Right forelimb (tissue), 1 donor: ENCODE data around the gene SLC38A1.
A peak's percentile ranks its signal among the peaks of the same experiment; 100 is the strongest.
"Not testable (repeated sequence)": the region's sequence is repeated elsewhere in the genome, so short reads cannot be mapped to it uniquely, and the experiment has no call there.

Source experiments
- DNase-seq: peaks from one replicate; pipeline ENCODE4 v3.0.0-alpha.2; 2018

The SLC38A1 gene

DNA sequence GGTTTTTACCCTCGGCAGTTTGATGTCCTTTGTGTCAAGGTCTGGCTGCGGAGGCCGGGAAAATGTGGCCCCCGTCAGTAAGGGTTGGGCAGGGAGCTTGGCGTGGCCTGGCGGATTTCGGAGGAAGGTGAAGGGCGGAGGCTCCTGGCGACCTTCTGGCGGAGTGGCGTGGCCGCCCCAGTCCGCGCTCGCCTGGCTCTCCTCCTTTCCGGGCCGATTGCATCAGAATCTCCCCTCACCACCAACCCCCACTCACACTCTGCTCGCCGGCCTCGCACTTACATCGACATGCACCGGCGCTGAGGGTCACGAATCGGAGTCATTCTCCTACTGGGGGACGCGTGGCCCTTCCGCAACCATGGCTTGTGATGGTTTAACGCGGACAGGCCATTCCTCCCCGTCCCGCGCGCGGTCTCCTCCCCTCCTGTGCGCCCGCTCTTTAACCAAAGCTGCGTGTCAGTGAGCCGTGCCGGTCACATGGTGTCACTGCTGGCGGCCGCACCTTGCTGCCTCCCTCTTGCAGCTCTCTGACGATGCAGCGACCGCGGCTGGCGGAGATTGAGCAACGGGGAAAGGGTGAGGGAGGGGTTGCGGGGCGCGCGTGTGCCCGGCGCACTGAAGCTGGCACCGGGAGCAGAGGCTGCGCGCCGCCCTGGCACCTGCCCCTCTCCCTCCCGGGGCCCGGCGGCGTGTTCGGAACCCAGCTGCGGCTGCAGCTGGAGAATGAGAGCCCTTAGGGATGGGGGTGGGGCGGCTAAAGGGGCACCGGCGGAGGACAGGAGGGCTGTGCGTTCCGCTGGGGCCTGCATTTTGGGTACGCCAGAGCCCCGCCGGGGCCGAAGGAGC is at the start of gene SLC38A1:
SLC38A1 (minus strand) TSS at position 461 of the 846 bp plus-strand sequence. CDS start 29,243 bp downstream, outside the sequence.
- DNase-seq: peak; percentile 85

DNA sequence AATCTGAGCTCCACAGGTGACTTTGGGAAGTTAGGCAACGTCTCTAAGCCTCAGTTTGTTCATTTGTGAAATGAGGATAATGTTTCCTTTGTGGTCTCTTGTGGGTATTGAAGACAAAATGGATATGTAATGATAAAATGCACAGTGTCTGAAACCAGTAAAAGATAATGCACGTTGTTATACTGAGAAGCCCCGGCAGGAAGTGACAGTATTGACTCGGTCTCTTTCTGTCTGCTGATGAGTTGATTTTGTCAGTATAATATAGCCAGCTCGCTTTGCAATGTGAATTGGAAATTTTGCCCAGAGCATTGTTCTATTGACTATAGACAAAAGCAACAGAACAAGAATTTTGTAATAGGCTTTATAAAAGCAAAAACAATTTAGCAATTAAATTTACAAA is 49.2 kb upstream of the SLC38A1 start:
- no peak for DNase-seq

DNA sequence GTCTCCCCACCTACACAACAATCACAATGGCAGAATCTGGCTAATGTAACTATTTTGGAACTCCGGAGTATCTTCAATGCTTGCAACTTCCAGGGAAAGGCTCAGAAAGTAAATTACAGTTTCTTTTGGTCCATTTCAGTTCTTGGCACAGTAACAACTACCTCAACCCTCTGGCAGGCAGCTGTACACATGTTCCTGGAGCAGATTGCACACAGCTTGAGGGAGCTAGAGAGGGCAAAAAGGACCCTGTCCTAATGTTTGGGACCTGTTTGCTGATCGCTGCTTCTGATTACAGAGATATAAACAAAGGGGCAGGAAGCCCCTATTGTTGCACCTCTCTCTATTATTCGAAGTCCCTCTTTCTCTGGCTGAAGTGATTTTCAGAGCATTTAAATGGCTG is 35.2 kb upstream of the SLC38A1 start:
- no peak for DNase-seq

DNA sequence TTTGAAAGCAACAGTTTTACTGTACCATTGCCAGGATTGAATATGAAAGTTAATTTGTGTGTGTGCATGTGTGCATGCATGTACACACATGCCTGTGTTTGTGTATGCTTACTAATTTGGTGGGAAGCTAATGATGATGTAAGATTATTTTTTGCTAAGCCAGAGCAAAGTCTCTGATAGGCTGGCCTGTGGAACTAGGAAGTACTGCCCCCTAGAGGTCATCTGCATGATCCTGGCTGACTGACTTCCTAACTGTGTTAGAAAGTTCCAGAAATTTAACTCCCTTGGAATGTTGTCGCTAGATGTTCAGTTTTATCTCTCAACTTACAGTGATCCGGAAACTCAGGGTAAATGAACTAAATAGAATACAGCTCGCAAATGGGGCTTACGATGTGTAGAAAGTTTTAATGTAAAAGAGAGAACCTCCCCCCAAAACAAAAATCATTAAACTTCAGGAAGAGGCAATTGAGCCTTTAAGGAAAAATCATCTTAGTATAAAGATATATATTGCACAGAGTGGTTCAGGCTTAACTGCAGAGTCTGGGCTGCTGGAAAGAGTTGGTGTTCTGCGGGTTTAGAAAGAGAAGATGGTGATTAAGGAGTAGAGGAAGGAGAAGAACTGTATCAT is 34.3 kb upstream of the SLC38A1 start:
- no peak for DNase-seq

DNA sequence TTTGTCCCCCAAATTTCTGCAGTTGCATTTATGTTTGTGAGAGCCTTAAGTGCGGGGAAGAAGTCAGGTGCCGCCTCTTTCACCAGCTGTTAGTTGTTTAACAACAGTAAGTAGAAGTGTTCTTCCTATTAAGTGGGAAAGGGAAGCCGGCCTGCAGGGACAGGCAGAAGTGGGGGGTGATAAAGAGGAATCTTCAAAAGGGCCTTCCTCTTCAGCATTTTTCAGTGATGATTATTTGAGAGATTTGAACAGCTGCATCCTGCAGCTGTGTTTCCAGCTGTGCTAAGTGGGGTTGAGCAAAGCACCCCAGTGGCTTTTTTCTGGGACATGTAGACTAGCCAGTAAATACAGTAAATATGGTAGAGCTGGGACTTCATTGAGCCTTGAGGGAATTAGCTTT is 32.1 kb upstream of the SLC38A1 start:
- DNase-seq: peak; percentile 62

DNA sequence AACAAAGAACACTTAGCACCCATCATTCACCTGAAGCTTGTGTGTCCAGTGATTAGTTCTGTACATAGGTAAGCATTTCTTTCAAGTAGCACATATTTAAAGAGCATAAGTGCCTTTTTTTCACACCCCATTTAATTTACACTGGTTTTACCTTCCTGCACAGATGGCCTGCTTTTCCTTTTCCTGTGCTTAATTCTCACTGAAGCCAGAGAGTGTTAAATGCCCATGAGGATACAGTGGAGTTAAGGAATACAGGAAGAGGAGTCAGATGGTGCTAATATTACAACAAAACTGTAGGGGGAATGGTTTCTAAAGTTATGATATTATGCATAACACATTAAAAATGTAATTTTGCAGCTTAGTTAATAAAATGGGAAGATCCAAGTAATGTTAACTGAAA is 31.0 kb upstream of the SLC38A1 start:
- no peak for DNase-seq

DNA sequence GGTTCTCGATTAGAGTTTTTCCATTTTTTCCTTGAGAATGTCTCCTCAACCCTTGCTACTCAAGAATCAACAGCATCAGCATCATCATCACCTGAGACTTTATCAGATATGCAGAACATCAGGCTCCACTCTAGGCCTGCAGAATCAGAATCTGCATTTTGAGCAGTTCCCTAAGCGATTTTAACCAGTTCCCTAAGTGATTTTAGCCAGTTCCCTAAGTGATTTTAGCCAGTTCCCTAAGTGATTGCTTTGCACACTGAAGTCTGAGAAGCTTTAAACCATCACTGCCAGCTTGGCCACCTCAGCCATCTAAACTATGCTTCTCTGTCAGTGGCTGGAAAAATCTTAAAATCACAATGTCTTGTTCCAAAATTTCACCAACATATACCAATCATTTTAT is 29.4 kb upstream of the SLC38A1 start:
- DNase-seq: no peak

DNA sequence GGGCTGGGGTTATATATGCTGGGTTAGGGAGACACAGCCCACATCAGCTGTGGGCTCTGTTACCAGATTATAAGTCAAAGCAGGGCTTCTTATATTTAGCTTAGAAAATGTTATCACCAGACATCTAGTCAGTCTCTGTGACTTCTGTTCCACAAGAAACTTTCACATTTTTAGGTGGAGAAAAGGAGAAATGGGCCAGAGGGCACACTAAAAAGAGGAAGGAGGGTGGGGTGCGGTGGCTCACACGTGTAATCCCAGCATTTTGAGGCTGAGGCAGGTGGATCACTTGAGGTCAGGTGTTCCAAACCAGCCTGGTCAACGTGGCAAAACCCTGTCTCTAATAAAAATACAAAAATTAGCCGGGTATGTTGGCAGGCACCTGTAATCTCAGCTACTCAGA is 28.0 kb upstream of the SLC38A1 start:
- DNase-seq: no peak

DNA sequence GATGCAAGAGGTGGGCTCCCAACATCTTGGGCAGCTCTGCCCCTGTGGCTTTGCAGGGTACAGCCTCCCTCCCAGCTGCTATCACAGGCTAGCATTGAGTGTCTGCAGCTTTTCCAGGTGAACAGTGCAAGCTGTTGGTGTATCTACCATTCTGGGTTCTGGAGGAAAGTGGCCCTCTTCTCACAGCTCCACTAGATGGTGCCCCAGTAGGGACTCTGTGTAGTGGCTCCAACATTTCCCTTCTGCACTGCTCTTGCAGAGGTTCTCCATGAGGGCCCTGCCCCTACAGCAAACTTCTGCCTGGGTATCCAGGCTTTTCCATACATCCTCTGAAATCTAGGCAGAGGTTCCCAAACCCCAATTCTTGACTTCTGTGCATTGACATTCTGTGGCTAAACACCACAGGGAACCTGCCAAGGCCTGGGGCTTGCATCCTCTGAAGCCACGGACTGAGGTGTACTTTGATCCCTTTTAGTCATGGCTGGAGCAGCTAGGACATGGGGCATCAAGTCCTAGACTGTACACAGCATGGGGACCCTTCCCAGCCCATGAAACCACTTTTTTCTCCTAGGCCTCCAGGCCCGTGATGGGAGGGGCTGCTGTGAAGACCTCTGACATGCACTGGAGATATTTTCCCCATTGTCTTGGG is 24.0 kb upstream of the SLC38A1 start:
- no peak for DNase-seq

DNA sequence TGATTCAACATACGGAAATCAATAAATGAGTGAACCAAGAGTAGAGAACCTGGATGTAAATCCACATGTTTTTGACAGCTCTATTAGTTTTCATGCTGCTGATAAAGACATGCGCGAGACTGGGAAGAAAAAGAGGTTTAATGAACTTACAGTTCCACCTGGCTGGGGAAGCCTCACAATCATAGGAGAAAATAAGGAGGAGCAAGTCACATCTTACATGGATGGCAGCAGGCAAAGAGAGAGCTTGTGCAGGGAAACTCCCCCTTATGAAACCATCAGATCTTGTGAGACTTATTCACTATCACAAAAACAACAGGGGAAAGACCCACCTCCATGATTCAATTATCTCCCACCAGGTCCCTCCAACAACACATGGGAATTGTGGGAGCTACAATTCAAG is 23.1 kb upstream of the SLC38A1 start:
- DNase-seq: not testable (repeated sequence)

DNA sequence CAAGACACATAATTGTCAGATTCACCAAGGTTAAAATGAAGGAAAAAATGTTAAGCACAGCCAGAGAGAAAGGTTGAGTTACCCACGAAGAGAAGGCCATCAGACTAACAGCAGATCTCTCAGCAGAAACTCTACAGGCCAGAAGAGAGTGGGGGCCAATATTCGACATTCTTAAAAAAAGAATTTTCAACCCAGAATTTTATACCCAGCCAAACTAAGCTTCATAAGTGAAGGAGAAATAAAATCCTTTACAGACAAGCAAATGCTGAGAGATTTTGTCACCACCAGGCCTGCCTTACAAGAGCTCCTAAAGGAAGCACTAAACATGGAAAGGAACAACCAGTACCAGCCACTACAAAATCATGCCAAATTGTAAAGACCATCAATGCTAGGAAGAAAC is 16.3 kb upstream of the SLC38A1 start:
- DNase-seq: not testable (repeated sequence)

DNA sequence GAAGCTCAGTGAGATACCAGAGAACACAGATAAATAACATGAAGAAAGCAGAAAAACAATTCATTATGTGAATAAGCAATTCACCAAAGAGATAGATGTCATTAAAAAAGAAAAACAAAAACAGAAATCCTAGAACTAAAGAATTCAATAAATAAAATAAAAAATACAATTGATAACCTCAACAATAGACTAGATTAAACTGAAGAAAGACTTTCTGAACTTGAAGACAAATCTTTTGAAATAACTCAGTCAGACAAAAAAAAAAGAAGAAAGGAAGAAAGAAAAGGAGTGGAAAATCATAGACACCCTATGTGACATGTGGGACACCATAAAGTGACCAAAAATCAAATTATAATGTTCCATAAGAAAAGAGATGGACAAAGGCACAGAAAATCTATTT is 14.0 kb upstream of the SLC38A1 start:
- no peak for DNase-seq

DNA sequence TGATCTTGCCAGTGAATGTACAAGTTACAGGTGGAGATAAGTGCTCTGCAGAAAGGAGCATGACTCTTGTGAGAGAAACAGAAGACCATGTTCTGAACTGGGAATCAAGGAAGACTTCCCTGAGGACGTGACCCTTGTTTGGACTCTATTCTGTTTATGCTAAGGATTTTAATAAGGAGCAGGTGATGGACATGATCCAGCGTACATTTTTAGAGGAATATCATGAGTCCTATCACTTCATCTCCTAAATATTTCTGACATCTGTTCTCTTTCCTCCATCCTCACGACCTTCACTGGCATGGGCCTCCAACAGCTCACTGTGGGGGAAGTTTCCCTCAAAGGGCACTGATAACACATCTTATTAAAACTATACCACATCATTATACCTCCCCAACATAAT is 7.9 kb upstream of the SLC38A1 start:
- DNase-seq: no peak

DNA sequence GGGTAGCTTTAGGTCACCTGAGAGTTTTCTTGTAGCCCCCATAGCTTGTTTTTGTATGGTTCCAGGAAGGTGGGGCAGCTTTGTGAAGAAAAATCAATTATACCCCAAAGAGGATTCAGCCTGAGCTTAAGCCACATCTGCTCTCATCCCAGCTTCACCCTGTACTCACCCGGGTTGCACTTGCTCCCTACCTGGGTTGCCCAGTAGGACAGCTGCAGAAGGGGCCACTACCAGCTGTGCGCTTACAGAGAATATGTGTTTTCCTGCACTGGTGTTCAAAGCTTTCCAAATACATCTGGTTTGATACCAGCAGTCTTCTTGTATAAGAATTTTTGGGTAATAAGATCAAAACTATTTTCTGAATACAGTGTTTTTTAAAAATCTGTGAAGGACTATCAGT is 3.0 kb upstream of the SLC38A1 start:
- DNase-seq: no peak

DNA sequence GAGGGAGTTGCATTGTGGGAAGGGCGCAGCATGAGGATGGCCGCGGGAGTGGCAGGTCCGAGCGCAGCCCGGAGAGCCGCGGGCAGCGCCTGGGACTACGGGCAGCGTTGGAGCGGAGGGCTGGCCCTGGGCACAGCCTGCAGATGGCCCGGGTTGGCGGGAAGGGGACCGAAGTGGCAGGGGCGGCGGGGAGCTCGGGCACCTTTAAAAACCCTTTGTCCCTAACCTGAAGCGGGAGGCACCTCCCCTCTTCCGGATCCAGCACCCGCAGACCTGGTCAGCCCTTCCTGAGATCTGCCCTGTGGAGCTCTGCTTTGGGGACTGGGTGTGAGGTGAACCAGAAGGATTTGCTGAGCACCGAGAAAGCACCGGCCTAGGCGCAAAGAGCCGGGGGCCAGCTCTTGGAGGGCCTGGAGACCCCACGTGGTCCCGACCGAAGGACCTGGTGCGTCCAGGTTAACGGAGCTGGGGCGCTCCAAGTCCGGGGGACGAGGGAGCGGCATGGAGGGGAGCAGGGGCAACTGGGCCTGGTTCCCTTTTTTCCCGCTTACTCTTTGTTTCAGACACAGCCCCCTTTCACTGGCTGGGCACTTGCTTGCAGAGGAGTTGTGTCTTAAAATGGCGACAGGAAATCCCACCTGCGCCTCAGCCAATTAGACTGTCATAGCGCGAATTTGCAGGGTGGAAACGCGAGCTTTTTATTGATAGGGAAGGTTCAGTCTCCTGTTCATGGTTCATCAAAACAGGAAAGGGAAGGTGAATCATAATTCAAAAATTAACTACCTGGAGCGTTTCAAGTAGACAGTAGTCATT is 792 bp upstream of the SLC38A1 start:
- no peak for DNase-seq

DNA sequence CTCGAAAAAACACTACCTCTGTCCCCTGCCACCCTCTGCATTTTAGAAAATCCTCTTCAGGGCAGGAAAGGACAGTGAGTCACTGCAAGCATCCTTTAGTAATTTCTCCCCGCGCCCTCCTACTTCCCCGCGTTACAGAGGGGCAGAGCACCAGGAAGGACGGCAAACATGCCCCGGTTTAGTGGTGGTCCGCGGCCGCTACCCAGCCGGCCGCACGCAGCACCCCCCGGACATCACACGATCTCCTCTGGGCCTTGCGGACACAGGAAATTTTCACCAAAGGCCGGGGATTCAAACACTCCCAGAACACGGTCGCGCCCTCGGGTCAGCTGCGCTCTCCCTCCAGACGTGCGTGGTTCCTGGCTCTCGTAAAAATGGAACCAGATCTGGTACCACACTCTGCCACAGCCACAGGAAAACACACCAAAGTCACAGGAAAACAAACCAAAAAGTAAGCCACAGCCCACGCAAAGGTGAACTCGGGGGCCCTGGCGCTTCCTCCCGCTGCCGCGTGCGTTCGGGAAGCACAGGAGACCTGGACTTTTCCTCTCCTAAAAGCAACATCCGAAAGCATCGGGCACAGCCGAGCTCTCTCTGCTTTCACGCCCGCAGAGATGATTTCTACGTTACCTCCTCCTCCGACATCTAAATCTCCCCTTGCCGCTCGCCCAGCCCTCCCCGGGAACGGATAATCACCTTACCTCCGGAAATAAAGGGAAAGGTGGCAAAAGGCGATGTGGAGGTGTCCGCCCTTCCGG is 839 bp downstream of the SLC38A1 start:
- peak; percentile 65 for DNase-seq

DNA sequence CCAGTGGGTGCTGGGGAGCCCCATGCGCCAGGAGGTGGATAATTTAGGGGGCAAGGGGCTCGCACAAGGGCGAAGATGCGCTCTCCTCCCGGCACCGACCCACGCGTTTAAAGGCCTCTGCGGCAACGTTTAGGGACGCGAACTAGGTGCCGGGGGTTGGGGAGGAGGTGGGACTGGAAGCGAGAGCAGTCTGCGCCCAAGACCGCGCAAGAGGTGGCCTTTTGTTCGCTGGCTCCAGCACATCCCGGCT is 1.3 kb downstream of the SLC38A1 start:
- DNase-seq: peak; percentile 73

DNA sequence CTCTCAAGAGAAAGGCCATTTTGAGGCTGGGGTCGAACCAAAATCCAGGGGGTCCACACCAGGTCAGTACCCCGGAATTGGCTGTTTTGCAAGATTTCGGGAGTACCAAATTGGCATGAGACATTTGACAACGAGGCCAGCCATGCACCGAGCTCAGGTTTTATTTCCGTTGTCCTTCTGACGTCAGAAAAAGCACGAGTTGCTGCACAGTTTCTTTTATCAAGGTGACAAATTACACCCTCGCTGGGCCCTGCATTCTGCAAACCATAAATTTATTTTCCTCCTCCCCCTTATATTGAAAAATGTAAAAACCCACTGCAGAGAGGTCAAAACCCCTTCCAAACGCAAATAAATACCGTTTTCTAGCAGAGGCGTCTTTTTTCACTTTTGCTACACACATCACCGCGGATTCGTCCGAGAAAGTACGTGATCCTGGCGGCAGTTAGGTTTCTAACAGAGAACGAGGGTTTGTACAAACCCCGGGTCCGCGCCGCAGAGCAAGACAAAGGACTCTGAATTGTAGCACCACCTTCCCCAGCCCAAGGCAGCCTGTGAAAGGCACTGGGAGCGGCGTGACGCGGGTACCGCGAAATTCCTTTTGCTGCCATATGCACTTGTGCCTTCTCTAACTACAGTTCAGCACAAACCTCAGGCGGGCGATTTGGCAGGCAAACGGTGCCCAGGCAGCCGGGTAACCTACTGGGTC is 1.8 kb downstream of the SLC38A1 start:
- peak; percentile 48 for DNase-seq

DNA sequence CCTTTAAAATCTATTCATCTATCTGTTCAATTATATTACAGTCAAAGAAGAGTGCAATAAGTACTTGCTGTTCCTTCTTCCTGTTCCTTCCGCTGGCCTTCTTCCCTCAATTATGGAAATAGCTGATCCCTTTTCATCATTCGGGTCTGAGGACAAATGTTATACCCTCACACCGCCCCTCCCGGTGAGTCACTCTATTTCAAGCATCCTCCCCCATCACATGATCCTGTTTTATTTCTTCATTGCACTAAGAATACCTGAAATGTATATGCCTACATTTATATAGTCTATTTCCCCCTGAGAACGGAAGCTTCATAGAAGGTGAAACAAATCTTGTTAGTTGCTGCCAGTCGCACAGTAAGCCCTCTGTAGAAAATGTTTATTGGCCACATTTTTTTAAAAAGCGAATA is 2.5 kb downstream of the SLC38A1 start:
- DNase-seq: no peak

DNA sequence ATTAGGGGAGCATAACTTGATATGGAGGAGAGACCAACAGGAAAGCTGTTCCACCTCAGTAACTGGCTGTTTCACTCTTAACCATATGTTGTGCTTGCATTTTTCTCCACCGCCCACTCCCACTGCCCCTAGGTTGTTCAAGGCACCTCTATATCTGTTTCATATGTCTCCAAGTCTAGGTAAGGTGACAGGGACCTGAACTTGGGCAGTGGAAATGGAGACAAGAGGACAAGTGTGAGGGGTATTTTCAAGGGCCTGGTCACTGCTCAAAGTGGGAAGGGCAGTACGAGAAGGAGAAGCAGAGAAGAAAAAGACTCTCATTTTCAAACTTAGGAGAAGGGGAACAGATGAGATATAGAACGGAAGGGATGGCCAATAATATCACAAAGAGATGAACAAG is 3.1 kb downstream of the SLC38A1 start:
- DNase-seq: no peak

DNA sequence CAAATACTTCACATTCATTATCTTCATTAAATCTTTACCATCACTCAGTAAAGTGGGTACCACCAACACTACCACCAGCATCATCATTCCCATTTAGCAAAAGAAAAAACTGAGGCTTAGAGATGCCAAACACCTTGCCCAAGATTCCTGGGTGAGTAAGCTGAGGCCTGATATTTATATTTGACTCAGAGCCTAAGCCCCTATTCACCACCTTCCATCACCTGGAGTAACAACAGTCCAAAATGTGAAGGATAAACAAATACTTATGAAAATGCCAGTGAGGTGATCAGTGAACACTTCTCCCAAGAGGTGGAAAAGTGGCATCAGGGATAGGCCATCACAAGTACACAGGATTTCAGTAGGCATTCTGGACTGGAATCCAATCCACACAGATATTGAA is 3.7 kb downstream of the SLC38A1 start:
- DNase-seq: no peak

DNA sequence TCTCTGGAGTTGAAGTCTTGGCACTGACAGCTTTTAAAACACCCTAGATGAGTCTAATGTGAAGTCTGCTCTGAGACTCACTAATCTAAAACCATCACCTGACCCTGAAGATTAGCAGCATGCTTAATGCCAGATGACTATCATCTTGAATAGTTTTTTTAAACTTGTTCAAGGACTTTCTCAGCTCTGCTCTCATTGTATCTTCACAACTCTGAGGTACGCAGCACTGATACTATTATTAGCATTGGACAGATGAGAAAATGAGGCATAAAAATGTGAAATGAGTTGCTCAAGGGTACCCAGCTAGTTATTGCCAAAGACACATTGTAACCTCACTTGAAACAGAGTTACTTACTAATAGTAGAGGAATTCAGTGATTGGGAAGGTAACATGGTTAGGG is 4.8 kb downstream of the SLC38A1 start:
- no peak for DNase-seq
